K562 (cell line): ENCODE measurements around the gene LTBP4. TPM values are rescaled to one million over a fixed set of nuclear protein-coding genes. Genes with fewer than 3 reads are reported as not detected.

Source experiments
- ATAC-seq: fragments of 200-7000 bp; cut with Tn5 transposase; 3 replicates; pipeline ENCODE4 v1.9.1; 2020; ENCODE audit warnings: moderate library complexity
- BruUV-seq: library from RNA; stranded (reverse); fragments of 400-500 nt; replicated peaks from 2 replicates; lab custom pipeline; 2021; lab: Mats Ljungman, UMichigan
- CTCF ChIA-PET: fragments of 300-600 bp; formaldehyde crosslinking; extraction: SDS; loops from one replicate; lab custom pipeline; 2021; ENCODE audit warnings: low intra/inter-chr PET ratio; lab: Yijun Ruan, JAX
- POLR2A ChIA-PET: fragments of 300-600, 350-650 bp; sonication (Branson Sonifier 250); formaldehyde crosslinking; extraction: SDS; loops from one replicate; lab custom pipeline; 2021; ENCODE audit warnings: antibody characterized with exemption, inconsistent platforms; lab: Yijun Ruan, JAX
- DNase-seq, 4 experiments: peaks; one replicate each; pipeline versions ENCODE4 v3.0.0 to v3.0.0-alpha.2; 2011 to 2018; ENCODE audit warnings: low spot score in 3 of 4, mixed read lengths in 3 of 4; ENCODE audit errors: extremely low read depth in 1 of 4
- FAIRE-seq: peaks from 2 replicates; lab custom pipeline; 2011; peaks lifted over from hg19 to GRCh38; lab: Jason Lieb, UNC
- H2AFZ ChIP-seq: 2 replicates; pipeline ENCODE4 v1.6.0; 2011; ENCODE audit warnings: low read depth, low read length, control low read depth, inconsistent platforms
- H3K27ac ChIP-seq: fragments of 200-600 bp; 3 replicates; pipeline ENCODE4 v1.8.0; 2011; ENCODE audit warnings: low read depth, mild to moderate bottlenecking, control low read depth, inconsistent platforms, low read length, moderate library complexity, mixed read lengths; ENCODE audit errors: extremely low read depth
- H3K27me3 ChIP-seq, 2 experiments: fragments of 300-600 bp in 1 of 2; 2 replicates in 1 of 2; 3 replicates in 1 of 2; pipeline versions ENCODE4 v1.6.0 to v1.8.0; 2011; ENCODE audit warnings: inconsistent platforms in 2 of 2, low read length in 2 of 2, mild to moderate bottlenecking in 1 of 2, mixed read lengths in 1 of 2, moderate library complexity in 1 of 2; ENCODE audit not compliant: control insufficient read depth in 2 of 2, insufficient read depth in 2 of 2
- H3K36me3 ChIP-seq: fragments of 300-600 bp; 3 replicates; pipeline ENCODE4 v1.8.0; 2011; ENCODE audit warnings: mild to moderate bottlenecking, low read length, inconsistent platforms; ENCODE audit not compliant: control insufficient read depth, insufficient read depth
- H3K4me1 ChIP-seq, 2 experiments: fragments of 200-600 bp in 1 of 2; replicated peaks in 1 of 2; 2 replicates in 1 of 2; 3 replicates in 1 of 2; pipeline versions ENCODE4 v1.5.1 to v1.8.0; 2011; ENCODE audit warnings: inconsistent platforms in 2 of 2, low read length in 2 of 2, mild to moderate bottlenecking in 1 of 2, mixed read lengths in 1 of 2, moderate library complexity in 1 of 2; ENCODE audit not compliant: control insufficient read depth in 2 of 2, insufficient read depth in 2 of 2
- H3K4me2 ChIP-seq: 2 replicates; pipeline ENCODE4 v1.6.1; 2011; ENCODE audit warnings: low read length, control low read depth, inconsistent platforms, mixed read lengths; ENCODE audit not compliant: insufficient read depth
- H3K4me3 ChIP-seq: fragments of 200-600 bp; sonication (generic), shearing (Covaris generic); 2 replicates; pipeline ENCODE4 v1.5.1; 2016; ENCODE audit warnings: control low read depth, inconsistent platforms
- H3K79me2 ChIP-seq: fragments of 200-600 bp; 3 replicates; pipeline ENCODE4 v1.8.0; 2011; ENCODE audit warnings: low read length, inconsistent platforms; ENCODE audit not compliant: control insufficient read depth, insufficient read depth
- H3K9ac ChIP-seq, 2 experiments: 2 replicates each; pipeline versions ENCODE4 v1.6.0 to v1.6.1; 2011; ENCODE audit warnings: low read depth in 2 of 2, low read length in 2 of 2, control low read depth in 1 of 2, inconsistent platforms in 1 of 2, mild to moderate bottlenecking in 1 of 2, mixed read lengths in 1 of 2; ENCODE audit not compliant: insufficient read depth in 1 of 2
- H3K9me1 ChIP-seq: one replicate; pipeline ENCODE4 v1.6.0; 2011; ENCODE audit warnings: inconsistent platforms, mild to moderate bottlenecking, low read length, moderate library complexity; ENCODE audit not compliant: control insufficient read depth, insufficient read depth
- H3K9me3 ChIP-seq: replicated peaks from 2 replicates; pipeline ENCODE4 v1.5.1; 2011; ENCODE audit warnings: low read depth, low read length, inconsistent platforms; ENCODE audit not compliant: control insufficient read depth, insufficient read depth
- H4K20me1 ChIP-seq: replicated peaks from 2 replicates; pipeline ENCODE4 v1.6.1; 2011; ENCODE audit warnings: low read length, inconsistent platforms, mixed read lengths; ENCODE audit not compliant: control insufficient read depth, insufficient read depth
- BCOR ChIP-seq: fragments of 450-650 bp; IDR thresholded peaks from 2 replicates; pipeline ENCODE4 v1.6.1; 2016
- KDM1A ChIP-seq, 2 experiments: fragments of 450-650 bp; IDR thresholded peaks; 2 replicates each; pipeline ENCODE4 v1.6.1; 2016; ENCODE audit warnings: mild to moderate bottlenecking in 2 of 2
- OTX1 ChIP-seq: fragments of 450-650 bp; formaldehyde crosslinking; IDR thresholded peaks from 2 replicates; pipeline ENCODE4 v1.4.0; 2022; ENCODE audit warnings: mild to moderate bottlenecking
- PBX2 ChIP-seq, 2 experiments: IDR thresholded peaks in 1 of 2; conservative IDR thresholded peaks in 1 of 2; 2 replicates each; pipeline ENCODE4 v1.6.1; 2016; ENCODE audit warnings: low read depth in 2 of 2, mild to moderate bottlenecking in 1 of 2, missing compliant biosample characterization in 1 of 2, missing genetic modification characterization in 1 of 2, moderate library complexity in 1 of 2
- ZNF121 ChIP-seq: sonication (generic); formaldehyde crosslinking; conservative IDR thresholded peaks from 2 replicates; pipeline ENCODE4 v1.8.0; 2022; ENCODE audit warnings: missing genetic modification reagents
- ZNF717 ChIP-seq: fragments of 250-450 bp; sonication (Bioruptor Pico); IDR thresholded peaks from 2 replicates; pipeline ENCODE4 v1.5.0; 2021
- WGBS: fragments of 100-300 bp; shearing (Covaris generic); methylation state at CpG from one replicate; pipeline ENCODE4 v1.1.6; 2016; ENCODE audit warnings: low coverage, mixed read lengths; ENCODE audit not compliant: insufficient coverage; ENCODE audit errors: missing lambda C conversion rate; 5-methylcytosine and 5-hydroxymethylcytosine counted together
- in situ Hi-C: fragments of 300-500 bp; cut with MboI; formaldehyde crosslinking; loops from 4 replicates; pipeline ENCODE4 v1.15.0; 2018; ENCODE audit warnings: inconsistent platforms, mixed read lengths
- intact Hi-C: fragments of 100-400 bp; cut with micrococcal nuclease; formaldehyde crosslinking; loops from 2 replicates; pipeline ENCODE4 v1.14.2; 2022
- polyA plus RNA-seq, 8 experiments: library from polyadenylated mRNA; depleted of rRNA in 4 of 8; stranded (reverse) in 5 of 8; unstranded in 3 of 8; fragments of >200 nt; fragmentation: Nextera tagmentation in 2 of 8; fragmentation: Illumina TruSeq in 1 of 8; extraction: Ambion mirVana in 2 of 8; extraction: Trizol in 1 of 8; gene quantifications; 2 replicates each; pipeline versions ENCODE4 v1.2.1 to v1.2.3, GENCODE V29; 2011 to 2014; ENCODE audit warnings: inconsistent platforms in 1 of 8, missing spikeins in 1 of 8
- total RNA-seq, 7 experiments: library from RNA; depleted of rRNA in 6 of 7; stranded (reverse); fragments of >200 nt in 6 of 7; fragmentation: Illumina TruSeq in 2 of 7; extraction: Trizol in 2 of 7; gene quantifications; 2 replicates each; pipeline versions ENCODE4 v1.2.1 to v1.2.3, GENCODE V29; 2011 to 2021; ENCODE audit warnings: low replicate concordance in 1 of 7

The LTBP4 gene
- total and polyA plus RNA-seq, 9 of the 15 experiments (the other 6 are each of a cell fraction or from before 2014, with no cell fraction given) = 0.35 to 160 (median 31.6) TPM

DNA sequence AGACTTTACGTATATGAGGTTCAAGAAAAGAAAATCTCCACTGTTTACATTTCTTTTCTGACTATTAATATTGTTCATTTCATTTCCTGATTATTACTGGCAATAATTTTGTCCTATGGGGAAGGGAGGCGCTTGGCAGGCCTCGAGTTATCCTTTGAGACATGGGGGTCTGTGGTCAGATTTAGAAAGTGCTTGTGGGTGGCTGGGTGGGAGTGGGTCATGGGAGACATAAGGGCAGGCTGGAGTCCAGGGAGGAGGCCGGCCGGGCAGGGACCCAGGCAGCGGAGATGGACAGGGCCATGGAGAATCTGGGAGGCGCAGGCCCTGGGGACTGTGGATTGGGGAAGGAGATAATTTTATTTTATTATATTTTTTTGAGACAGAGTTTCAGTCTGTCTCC is 40.1 kb downstream of the LTBP4 start:
- in situ Hi-C loops (no loop called here), intact Hi-C loops (no loop called here)
- ATAC-seq (no peak), DNase-seq (peak in 1 of 4 experiments; percentile 4), FAIRE-seq (no peak)
- H3K79me2 ChIP-seq = no peaks in the 10 kb centered on the region
- H3K36me3 ChIP-seq = no peaks in the 10 kb centered on the region
- H3K9ac ChIP-seq = peak overlapping the region in 1 of 2 experiments; percentile 23; a peak in 1 of 4 replicates
- WGBS = 78% methylated on average over 7 of the region's 7 CpGs
- BruUV-seq = no TSS peak
- POLR2A ChIA-PET = interaction anchor here (1.1 kb wide), 1 partner anchor 27 kb away, joined by 3 read pairs; no protein-coding TSS in a partner anchor
- no peaks in the 10 kb centered on the region for H3K27me3 ChIP-seq
- H3K4me1 ChIP-seq = peaks cover 4 to 23% of the 10 kb centered on the region in 2 experiments; a peak in 4 of 5 replicates
- CTCF ChIA-PET = no interaction called here
- no peak for TF ChIP-seq ZNF717 (CRISPR knock-in tag)
- TF ChIP-seq OTX1 (CRISPR knock-in tag) = no peak
- H4K20me1 ChIP-seq = no peaks in the 10 kb centered on the region
- no peaks in the 10 kb centered on the region for H3K9me1 ChIP-seq
- no peak overlapping the region for H3K4me3 ChIP-seq
- H3K9me3 ChIP-seq = no peaks in the 10 kb centered on the region
- no peak overlapping the region for H3K4me2 ChIP-seq
- H3K27ac ChIP-seq = peak overlapping the region; percentile 45; the same call in 1 of the 3 replicates
- peak overlapping the region; percentile 89 for H2AFZ ChIP-seq

DNA sequence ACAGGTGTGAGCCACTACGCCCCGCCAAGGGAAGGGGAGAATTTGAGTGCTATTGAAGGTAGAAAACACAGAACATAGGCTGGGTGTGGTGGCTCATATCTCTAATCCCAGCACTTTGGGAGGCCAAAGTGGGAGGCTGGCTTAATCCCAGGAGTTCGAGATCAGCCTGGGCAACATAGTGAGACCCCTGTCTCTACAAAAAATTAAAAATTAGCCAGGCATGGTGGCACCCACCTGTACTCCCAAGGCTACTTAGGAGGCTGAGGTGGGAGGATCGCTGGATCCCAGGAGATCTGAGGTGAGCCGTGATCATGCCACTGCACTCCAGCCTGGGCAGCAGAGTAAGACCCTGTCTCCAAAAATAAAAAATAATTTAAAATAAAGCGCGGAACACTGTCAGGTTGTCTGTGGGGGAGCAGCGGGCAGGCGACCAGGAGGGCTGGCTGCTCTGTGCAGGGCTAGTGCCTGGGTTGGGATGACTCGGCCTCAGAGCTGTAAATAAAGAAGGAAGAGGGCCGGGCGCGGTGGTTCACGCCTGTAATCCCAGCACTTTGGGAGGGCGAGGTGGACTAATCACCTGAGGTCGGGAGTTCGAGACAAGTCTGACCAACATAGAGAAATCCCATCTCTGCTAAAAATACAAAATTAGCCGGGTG is 41.0 kb downstream of the LTBP4 start:
- WGBS = 86% methylated on average over 18 of the region's 18 CpGs
- ATAC-seq = no peak
- Histone ChIP-seq H3K4me3 (no peak overlapping the region), H3K4me1 (peaks cover 7 to 26% of the 10 kb centered on the region in 2 experiments; a peak in 4 of 5 replicates), H3K79me2 (no peaks in the 10 kb centered on the region), H3K9me1 (no peaks in the 10 kb centered on the region), H4K20me1 (no peaks in the 10 kb centered on the region), H2AFZ (no peak overlapping the region), H3K4me2 (no peak overlapping the region), H3K27me3 (no peaks in the 10 kb centered on the region), H3K36me3 (no peaks in the 10 kb centered on the region), H3K9ac (no peak overlapping the region), H3K9me3 (no peaks in the 10 kb centered on the region), H3K27ac (no peak overlapping the region)
- no peak for FAIRE-seq
- ChIA-PET POLR2A (interaction anchor here (0.6 kb wide), 1 partner anchor 108 kb away, joined by 3 read pairs; the partner anchor contains the start of gene ACTMAP), CTCF (no interaction called here)
- peak in 1 of 4 experiments; percentile 2 for DNase-seq
- TF ChIP-seq PBX2 (CRISPR knock-in tag; IDR thresholded peaks at IDR 0.05; ENCODE audit: low read depth) (no peak), PBX2 (tag; conservative IDR thresholded peaks at IDR 0.05; ENCODE audit: low read depth) (no peak), ZNF121 (CRISPR knock-in tag) (peak; percentile 79), BCOR (peak; percentile 16; the same call in 1 of the 2 replicates), KDM1A (IDR thresholded peaks at IDR 0.05) (peak in 1 of 2 experiments; percentile 35; a peak in 1 of 4 replicates)
- no TSS peak for BruUV-seq
- in situ Hi-C loops = no loop called here
- intact Hi-C loops = no loop called here
